Brain microvascular endothelial cell (primary cell): Measurements from ENCODE around the gene IL12A.

Source experiments
- DNase-seq: peaks from one replicate; pipeline ENCODE4 v3.0.0-alpha.2; 2020
- H3K27ac ChIP-seq: fragments of 250-450 bp; sonication (Bioruptor Pico); 2 replicates; pipeline ENCODE4 v1.5.1; 2020; ENCODE audit warnings: mild to moderate bottlenecking, moderate library complexity
- H3K27me3 ChIP-seq: fragments of 250-450 bp; sonication (Bioruptor Pico); replicated peaks from 2 replicates; pipeline ENCODE4 v1.5.1; 2020; ENCODE audit warnings: mild to moderate bottlenecking
- H3K36me3 ChIP-seq: fragments of 250-450 bp; sonication (Bioruptor Pico); replicated peaks from 2 replicates; pipeline ENCODE4 v1.5.1; 2020; ENCODE audit warnings: mild to moderate bottlenecking
- H3K4me3 ChIP-seq: 2 replicates; pipeline ENCODE4 v1.5.1; 2011; ENCODE audit warnings: low read depth, mild to moderate bottlenecking, control low read depth, low read length, moderate library complexity
- CTCF ChIP-seq: IDR thresholded peaks from 2 replicates; pipeline ENCODE4 v1.5.1; 2011; ENCODE audit warnings: low read depth, mild to moderate bottlenecking, moderate library complexity, low read length, control low read depth, inconsistent platforms; ENCODE audit errors: missing control alignments
- in situ Hi-C: cut with HindIII; loops from 2 replicates; pipeline ENCODE4 v1.10.0; 2017; ENCODE audit warnings: low sequenced_read_pairs, low pct_ligation_motif_present

Gene IL12A

GRCh38 chr3:159988617-159989271 is at the start of gene IL12A:
Gene IL12A, plus strand, starts transcription at chr3:159988835.
- peak; percentile 91 for TF ChIP-seq CTCF
- Histone ChIP-seq H3K36me3 (no peaks in the 10 kb centered on the region), H3K27me3 (no peaks in the 10 kb centered on the region), H3K27ac (no peak within 1 kb of the TSS), H3K4me3 (peak within 1 kb of the TSS; percentile 71)
- in situ Hi-C loops: no loop called here
- DNase-seq: peak; percentile 53

- DNase-seq: no peak
- H3K36me3 ChIP-seq: no peaks in the 10 kb centered on the region
- no peak overlapping the region for H3K27ac ChIP-seq
- in situ Hi-C loops: no loop called here
- H3K27me3 ChIP-seq: no peaks in the 10 kb centered on the region
- no peak for TF ChIP-seq CTCF
- no peak overlapping the region for H3K4me3 ChIP-seq
Measured at GRCh38 chr3:159941038-159942000, 47.3 kb upstream of the IL12A start.

- in situ Hi-C loops: no loop called here
- H3K36me3 ChIP-seq: no peaks in the 10 kb centered on the region
- no peak overlapping the region for H3K4me3 ChIP-seq
- no peak for TF ChIP-seq CTCF
- H3K27me3 ChIP-seq: no peaks in the 10 kb centered on the region
- DNase-seq: no peak
- H3K27ac ChIP-seq: no peak overlapping the region
Measured at GRCh38 chr3:159944781-159945180, 43.9 kb upstream of the IL12A start.

- Histone ChIP-seq H3K36me3 (no peaks in the 10 kb centered on the region), H3K27ac (no peak overlapping the region), H3K4me3 (no peak overlapping the region), H3K27me3 (no peaks in the 10 kb centered on the region)
- in situ Hi-C loops: no loop called here
- no peak for TF ChIP-seq CTCF
- no peak for DNase-seq
Measured at GRCh38 chr3:159945930-159946329, 42.7 kb upstream of the IL12A start.

GRCh38 chr3:159947220-159947619 is 41.4 kb upstream of the IL12A start:
- Histone ChIP-seq H3K36me3 (no peaks in the 10 kb centered on the region), H3K4me3 (no peak overlapping the region), H3K27me3 (no peaks in the 10 kb centered on the region), H3K27ac (peak overlapping the region; percentile 18)
- peak; percentile 62 for DNase-seq
- in situ Hi-C loops: no loop called here
- no peak for TF ChIP-seq CTCF
